Fibroblast of the conjunctiva (primary cell): Measurements from ENCODE around the gene WDR74.
"Not testable (repeated sequence)": the region's sequence is repeated elsewhere in the genome, so short reads cannot be mapped to it uniquely, and the experiment has no call there.

Source experiments
- DNase-seq: peaks from one replicate; pipeline ENCODE4 v3.0.0-alpha.2; 2010; ENCODE audit warnings: low read depth

Gene WDR74

GRCh38 chr11:62859281-62859703, 19.9 kb upstream of the WDR74 start:
- DNase-seq: not testable (repeated sequence)

- DNase-seq: no peak
These were observed 18.8 kb upstream of the WDR74 start for GRCh38 chr11:62858201-62858600.

GRCh38 chr11:62857541-62857982, 18.2 kb upstream of the WDR74 start:
- no peak for DNase-seq

GRCh38 chr11:62856333-62856895, 17.0 kb upstream of the WDR74 start:
- no peak for DNase-seq

GRCh38 chr11:62855571-62856332, 16.4 kb upstream of the WDR74 start:
- DNase-seq: peak; percentile 98

GRCh38 chr11:62854825-62855570, 15.6 kb upstream of the WDR74 start:
- no peak for DNase-seq

- no peak for DNase-seq
These were observed 14.8 kb upstream of the WDR74 start for GRCh38 chr11:62854013-62854824.

GRCh38 chr11:62853279-62853965, 14.0 kb upstream of the WDR74 start:
- no peak for DNase-seq

- no peak for DNase-seq
These were observed 13.3 kb upstream of the WDR74 start for GRCh38 chr11:62852523-62853188.

- DNase-seq: no peak
These were observed 12.6 kb upstream of the WDR74 start for GRCh38 chr11:62851807-62852522.

GRCh38 chr11:62850911-62851806, 11.8 kb upstream of the WDR74 start:
- no peak for DNase-seq

GRCh38 chr11:62847767-62848314, 8.5 kb upstream of the WDR74 start:
- DNase-seq: no peak

GRCh38 chr11:62846177-62846576, 6.8 kb upstream of the WDR74 start:
- DNase-seq: no peak

- DNase-seq: no peak
These were observed 4.8 kb upstream of the WDR74 start for GRCh38 chr11:62844154-62844553.

GRCh38 chr11:62843466-62843865, 4.1 kb upstream of the WDR74 start:
- no peak for DNase-seq

GRCh38 chr11:62842891-62843290, 3.5 kb upstream of the WDR74 start:
- not testable (repeated sequence) for DNase-seq

GRCh38 chr11:62842171-62842741, 2.9 kb upstream of the WDR74 start:
- no peak for DNase-seq

- peak; percentile 99 for DNase-seq
These were observed 2.2 kb upstream of the WDR74 start for GRCh38 chr11:62841361-62842170.
